HL-60 (cell line): ENCODE results near the gene PTPRK.

Experiments used
- DNase-seq, 2 experiments: peaks; one replicate each; pipeline ENCODE4 v3.0.0-alpha.2; 2010 to 2020; ENCODE audit warnings: low read depth in 1 of 2, low spot score in 1 of 2
- H3K27ac ChIP-seq: fragments of 250-450 bp; sonication (Bioruptor Pico); replicated peaks from 2 replicates; pipeline ENCODE4 v1.5.1; 2020; ENCODE audit warnings: mild to moderate bottlenecking, moderate library complexity
- H3K27me3 ChIP-seq: fragments of 250-450 bp; sonication (Bioruptor Pico); 2 replicates; pipeline ENCODE4 v1.5.1; 2021; ENCODE audit warnings: mild to moderate bottlenecking, moderate library complexity; ENCODE audit not compliant: insufficient read depth, poor library complexity, severe bottlenecking
- H3K4me3 ChIP-seq: replicated peaks from 2 replicates; pipeline ENCODE4 v1.5.1; 2011; ENCODE audit warnings: mild to moderate bottlenecking, control low read depth, low read length; ENCODE audit not compliant: insufficient read depth
- GABPA ChIP-seq: IDR thresholded peaks from 2 replicates; pipeline ENCODE4 v1.6.1; 2012; ENCODE audit warnings: low read depth
- POLR2AphosphoS5 ChIP-seq: IDR thresholded peaks from 2 replicates; pipeline ENCODE4 v1.6.1; 2012; ENCODE audit warnings: low read depth
- SPI1 ChIP-seq: IDR thresholded peaks from 2 replicates; pipeline ENCODE4 v1.6.1; 2012; ENCODE audit warnings: low read depth, mild to moderate bottlenecking, borderline replicate concordance
- TF ChIP-seq, protein P1 (sequence below): IDR thresholded peaks from 2 replicates; pipeline ENCODE4 v1.6.1; 2012; ENCODE audit warnings: low read depth; ENCODE audit not compliant: insufficient replicate concordance
- TF ChIP-seq, protein P2 (sequence below): IDR thresholded peaks from one replicate; pipeline ENCODE4 v1.5.1; 2011; ENCODE audit warnings: low read length, control low read depth, inconsistent platforms; ENCODE audit not compliant: insufficient read depth

The PTPRK gene

DNA sequence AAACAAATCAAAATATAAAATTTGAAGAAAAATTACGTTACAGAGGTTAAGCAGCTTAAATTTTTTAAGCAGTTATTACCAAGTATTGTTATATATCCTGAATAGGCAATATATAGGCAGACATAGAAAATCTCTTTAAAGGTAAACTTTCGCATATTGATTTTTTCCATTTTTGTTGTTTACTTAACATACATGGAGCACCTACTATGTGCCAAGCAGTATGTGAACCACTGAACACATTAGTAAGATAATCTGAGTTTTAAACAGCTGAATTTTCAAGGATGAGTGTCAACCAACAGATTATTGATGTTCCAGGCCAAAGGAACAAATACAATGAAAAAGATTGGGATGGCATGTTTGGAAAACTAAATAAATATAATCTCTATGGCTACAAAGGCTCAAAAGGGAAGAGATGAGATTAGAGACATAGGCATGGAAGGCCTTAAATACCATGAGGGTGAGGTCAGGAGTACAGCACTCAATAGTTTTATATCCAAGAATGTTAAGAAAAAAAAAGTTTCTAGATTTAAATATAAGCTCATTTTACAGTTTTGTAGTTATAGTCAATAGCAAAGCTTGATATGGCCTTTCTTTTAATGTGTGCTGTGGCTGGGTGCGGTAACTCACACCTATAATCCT lies 277.5 kb downstream of the PTPRK start:
- Histone ChIP-seq H3K27me3 (no peaks in the 10 kb centered on the region), H3K27ac (no peak overlapping the region), H3K4me3 (no peak overlapping the region)
- no peak for TF ChIP-seq POLR2AphosphoS5
- TF ChIP-seq, protein P1, sequence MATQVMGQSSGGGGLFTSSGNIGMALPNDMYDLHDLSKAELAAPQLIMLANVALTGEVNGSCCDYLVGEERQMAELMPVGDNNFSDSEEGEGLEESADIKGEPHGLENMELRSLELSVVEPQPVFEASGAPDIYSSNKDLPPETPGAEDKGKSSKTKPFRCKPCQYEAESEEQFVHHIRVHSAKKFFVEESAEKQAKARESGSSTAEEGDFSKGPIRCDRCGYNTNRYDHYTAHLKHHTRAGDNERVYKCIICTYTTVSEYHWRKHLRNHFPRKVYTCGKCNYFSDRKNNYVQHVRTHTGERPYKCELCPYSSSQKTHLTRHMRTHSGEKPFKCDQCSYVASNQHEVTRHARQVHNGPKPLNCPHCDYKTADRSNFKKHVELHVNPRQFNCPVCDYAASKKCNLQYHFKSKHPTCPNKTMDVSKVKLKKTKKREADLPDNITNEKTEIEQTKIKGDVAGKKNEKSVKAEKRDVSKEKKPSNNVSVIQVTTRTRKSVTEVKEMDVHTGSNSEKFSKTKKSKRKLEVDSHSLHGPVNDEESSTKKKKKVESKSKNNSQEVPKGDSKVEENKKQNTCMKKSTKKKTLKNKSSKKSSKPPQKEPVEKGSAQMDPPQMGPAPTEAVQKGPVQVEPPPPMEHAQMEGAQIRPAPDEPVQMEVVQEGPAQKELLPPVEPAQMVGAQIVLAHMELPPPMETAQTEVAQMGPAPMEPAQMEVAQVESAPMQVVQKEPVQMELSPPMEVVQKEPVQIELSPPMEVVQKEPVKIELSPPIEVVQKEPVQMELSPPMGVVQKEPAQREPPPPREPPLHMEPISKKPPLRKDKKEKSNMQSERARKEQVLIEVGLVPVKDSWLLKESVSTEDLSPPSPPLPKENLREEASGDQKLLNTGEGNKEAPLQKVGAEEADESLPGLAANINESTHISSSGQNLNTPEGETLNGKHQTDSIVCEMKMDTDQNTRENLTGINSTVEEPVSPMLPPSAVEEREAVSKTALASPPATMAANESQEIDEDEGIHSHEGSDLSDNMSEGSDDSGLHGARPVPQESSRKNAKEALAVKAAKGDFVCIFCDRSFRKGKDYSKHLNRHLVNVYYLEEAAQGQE, result no peak
- TF ChIP-seq, protein P2, sequence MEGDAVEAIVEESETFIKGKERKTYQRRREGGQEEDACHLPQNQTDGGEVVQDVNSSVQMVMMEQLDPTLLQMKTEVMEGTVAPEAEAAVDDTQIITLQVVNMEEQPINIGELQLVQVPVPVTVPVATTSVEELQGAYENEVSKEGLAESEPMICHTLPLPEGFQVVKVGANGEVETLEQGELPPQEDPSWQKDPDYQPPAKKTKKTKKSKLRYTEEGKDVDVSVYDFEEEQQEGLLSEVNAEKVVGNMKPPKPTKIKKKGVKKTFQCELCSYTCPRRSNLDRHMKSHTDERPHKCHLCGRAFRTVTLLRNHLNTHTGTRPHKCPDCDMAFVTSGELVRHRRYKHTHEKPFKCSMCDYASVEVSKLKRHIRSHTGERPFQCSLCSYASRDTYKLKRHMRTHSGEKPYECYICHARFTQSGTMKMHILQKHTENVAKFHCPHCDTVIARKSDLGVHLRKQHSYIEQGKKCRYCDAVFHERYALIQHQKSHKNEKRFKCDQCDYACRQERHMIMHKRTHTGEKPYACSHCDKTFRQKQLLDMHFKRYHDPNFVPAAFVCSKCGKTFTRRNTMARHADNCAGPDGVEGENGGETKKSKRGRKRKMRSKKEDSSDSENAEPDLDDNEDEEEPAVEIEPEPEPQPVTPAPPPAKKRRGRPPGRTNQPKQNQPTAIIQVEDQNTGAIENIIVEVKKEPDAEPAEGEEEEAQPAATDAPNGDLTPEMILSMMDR, result no peak
- TF ChIP-seq SPI1, result no peak
- no peak for TF ChIP-seq GABPA
- no peak for DNase-seq

DNA sequence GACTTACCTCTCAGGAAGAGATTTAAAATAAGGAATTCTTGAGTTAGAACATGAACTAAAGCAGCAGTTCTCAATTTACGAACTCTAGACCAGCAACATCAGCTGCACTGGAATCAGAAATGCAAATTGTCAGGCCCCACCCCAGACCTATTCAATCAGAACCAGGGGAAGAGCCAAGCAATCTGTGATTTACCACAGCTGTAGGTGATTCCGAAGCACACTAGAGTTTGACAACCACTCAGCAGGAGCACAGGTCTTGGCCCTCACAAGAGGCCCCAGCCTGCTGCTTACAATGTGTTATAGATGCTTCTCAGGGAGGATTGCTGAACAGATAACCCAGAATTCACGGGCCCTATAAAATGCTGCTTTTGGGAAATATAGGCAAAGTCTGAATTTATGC lies 279.2 kb downstream of the PTPRK start:
- H3K27ac ChIP-seq, result no peak overlapping the region
- DNase-seq, result no peak
- TF ChIP-seq GABPA (no peak), POLR2AphosphoS5 (no peak), SPI1 (no peak)
- TF ChIP-seq, protein P1, result no peak
- TF ChIP-seq, protein P2, result no peak
- no peaks in the 10 kb centered on the region for H3K27me3 ChIP-seq
- H3K4me3 ChIP-seq, result no peak overlapping the region

DNA sequence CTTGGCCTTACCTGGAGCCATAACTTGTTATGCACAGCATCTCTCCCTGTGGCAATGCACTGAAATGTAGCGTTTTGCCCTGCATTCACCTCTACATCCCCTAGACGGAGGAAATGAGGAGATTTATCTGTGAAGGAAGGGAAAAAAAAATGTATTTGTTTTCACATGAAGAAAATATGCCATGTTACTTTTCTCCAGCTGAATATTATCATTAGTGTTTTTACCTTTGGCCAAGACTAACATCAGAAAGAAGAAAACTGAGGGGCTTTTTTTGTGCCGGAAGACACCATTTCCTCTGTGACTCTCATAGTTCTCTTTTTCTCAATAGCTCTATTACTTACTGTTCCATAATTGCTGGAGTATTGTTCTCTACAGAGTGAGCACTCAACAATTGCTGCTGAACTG lies 280.4 kb downstream of the PTPRK start:
- no peak overlapping the region for H3K4me3 ChIP-seq
- no peak for TF ChIP-seq POLR2AphosphoS5
- TF ChIP-seq, protein P2, result no peak
- TF ChIP-seq, protein P1, result no peak
- TF ChIP-seq GABPA, result no peak
- TF ChIP-seq SPI1, result no peak
- DNase-seq, result no peak
- H3K27ac ChIP-seq, result no peak overlapping the region
- no peaks in the 10 kb centered on the region for H3K27me3 ChIP-seq
